ENCODE results near the gene TUBB1. TPM values are rescaled to one million over a fixed set of nuclear protein-coding genes. Genes with fewer than 3 reads are reported as not detected.
A peak's percentile ranks its signal among the peaks of the same experiment; 100 is the strongest.

The TUBB1 gene
- total and polyA plus RNA-seq, 2 of the 13 experiments (the other 11 are each of a cell fraction or from before 2014, with no cell fraction given): 0.11 to 57.6 TPM

DNA sequence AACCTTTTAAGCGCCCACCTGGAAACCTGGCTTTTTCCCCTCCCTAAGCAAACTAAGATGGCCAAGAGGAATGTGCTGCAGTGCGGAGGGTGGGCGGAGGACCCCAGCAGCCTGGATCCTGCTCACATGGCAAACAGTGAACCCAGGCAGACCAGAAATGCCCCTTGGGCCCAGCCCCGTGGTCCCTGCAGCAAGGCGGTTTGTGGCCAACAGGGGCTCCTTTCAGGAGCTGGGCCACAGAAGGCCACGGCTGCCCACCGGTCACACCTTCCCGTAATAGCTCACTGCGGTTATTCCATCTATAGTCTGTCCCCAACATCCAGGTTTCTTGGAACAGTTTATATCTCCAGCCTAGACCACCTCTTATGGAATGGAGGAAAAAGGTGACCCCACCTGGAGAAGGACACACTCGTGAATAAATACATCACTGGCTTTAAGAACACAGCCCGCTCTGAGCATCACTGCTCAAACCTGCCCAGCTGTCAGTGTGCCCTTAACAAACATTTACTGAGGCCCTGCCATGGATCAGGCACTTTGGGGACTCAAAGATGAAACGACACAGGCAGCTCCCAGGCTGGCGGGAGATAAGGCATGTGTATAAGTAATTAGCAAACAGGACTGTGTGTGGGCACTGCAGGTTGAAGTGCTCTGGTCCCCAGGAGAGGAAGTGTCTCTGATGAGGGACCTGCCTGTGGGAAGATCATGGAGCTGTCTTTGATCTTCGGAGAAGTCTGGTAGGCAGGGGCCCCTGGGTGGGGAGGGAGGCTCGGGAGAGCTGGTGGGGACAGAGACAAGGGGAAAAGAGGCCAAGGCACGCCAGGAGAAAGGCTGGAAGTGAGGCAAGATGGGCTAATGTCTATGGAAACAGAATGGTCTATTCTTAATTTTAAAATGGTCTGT, 3.2 kb upstream of the TUBB1 start (continued):
- TF ChIP-seq ZNF552 (CRISPR knock-in tag; IDR thresholded peaks at IDR 0.05; ENCODE audit: borderline replicate concordance) (no peak), TOE1 (CRISPR knock-in tag; IDR thresholded peaks at IDR 0.05) (peak; percentile 72; the same call in 1 of the 2 replicates), GFI1 (CRISPR knock-in tag; IDR thresholded peaks at IDR 0.05; ENCODE audit: borderline replicate concordance) (peak; percentile 80), ZNF557 (CRISPR knock-in tag; IDR thresholded peaks at IDR 0.05) (peak; percentile 73), MED8 (CRISPR knock-in tag; IDR thresholded peaks at IDR 0.05; ENCODE audit: insufficient replicate concordance) (no peak), ELF1 (CRISPR knock-in tag; IDR thresholded peaks at IDR 0.05) (peak; percentile 27; the same call in 1 of the 2 replicates), SRSF4 (IDR thresholded peaks at IDR 0.05; ENCODE audit: low read depth, low read length, poor library complexity, severe bottlenecking) (no peak), NFIC (IDR thresholded peaks at IDR 0.05; ENCODE audit: low read length) (peak; percentile 83; the same call in 1 of the 2 replicates)
- TF ChIP-seq, protein P1, sequence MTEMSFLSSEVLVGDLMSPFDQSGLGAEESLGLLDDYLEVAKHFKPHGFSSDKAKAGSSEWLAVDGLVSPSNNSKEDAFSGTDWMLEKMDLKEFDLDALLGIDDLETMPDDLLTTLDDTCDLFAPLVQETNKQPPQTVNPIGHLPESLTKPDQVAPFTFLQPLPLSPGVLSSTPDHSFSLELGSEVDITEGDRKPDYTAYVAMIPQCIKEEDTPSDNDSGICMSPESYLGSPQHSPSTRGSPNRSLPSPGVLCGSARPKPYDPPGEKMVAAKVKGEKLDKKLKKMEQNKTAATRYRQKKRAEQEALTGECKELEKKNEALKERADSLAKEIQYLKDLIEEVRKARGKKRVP (CRISPR knock-in tag; IDR thresholded peaks at IDR 0.05): no peak
- TF ChIP-seq, protein P2, sequence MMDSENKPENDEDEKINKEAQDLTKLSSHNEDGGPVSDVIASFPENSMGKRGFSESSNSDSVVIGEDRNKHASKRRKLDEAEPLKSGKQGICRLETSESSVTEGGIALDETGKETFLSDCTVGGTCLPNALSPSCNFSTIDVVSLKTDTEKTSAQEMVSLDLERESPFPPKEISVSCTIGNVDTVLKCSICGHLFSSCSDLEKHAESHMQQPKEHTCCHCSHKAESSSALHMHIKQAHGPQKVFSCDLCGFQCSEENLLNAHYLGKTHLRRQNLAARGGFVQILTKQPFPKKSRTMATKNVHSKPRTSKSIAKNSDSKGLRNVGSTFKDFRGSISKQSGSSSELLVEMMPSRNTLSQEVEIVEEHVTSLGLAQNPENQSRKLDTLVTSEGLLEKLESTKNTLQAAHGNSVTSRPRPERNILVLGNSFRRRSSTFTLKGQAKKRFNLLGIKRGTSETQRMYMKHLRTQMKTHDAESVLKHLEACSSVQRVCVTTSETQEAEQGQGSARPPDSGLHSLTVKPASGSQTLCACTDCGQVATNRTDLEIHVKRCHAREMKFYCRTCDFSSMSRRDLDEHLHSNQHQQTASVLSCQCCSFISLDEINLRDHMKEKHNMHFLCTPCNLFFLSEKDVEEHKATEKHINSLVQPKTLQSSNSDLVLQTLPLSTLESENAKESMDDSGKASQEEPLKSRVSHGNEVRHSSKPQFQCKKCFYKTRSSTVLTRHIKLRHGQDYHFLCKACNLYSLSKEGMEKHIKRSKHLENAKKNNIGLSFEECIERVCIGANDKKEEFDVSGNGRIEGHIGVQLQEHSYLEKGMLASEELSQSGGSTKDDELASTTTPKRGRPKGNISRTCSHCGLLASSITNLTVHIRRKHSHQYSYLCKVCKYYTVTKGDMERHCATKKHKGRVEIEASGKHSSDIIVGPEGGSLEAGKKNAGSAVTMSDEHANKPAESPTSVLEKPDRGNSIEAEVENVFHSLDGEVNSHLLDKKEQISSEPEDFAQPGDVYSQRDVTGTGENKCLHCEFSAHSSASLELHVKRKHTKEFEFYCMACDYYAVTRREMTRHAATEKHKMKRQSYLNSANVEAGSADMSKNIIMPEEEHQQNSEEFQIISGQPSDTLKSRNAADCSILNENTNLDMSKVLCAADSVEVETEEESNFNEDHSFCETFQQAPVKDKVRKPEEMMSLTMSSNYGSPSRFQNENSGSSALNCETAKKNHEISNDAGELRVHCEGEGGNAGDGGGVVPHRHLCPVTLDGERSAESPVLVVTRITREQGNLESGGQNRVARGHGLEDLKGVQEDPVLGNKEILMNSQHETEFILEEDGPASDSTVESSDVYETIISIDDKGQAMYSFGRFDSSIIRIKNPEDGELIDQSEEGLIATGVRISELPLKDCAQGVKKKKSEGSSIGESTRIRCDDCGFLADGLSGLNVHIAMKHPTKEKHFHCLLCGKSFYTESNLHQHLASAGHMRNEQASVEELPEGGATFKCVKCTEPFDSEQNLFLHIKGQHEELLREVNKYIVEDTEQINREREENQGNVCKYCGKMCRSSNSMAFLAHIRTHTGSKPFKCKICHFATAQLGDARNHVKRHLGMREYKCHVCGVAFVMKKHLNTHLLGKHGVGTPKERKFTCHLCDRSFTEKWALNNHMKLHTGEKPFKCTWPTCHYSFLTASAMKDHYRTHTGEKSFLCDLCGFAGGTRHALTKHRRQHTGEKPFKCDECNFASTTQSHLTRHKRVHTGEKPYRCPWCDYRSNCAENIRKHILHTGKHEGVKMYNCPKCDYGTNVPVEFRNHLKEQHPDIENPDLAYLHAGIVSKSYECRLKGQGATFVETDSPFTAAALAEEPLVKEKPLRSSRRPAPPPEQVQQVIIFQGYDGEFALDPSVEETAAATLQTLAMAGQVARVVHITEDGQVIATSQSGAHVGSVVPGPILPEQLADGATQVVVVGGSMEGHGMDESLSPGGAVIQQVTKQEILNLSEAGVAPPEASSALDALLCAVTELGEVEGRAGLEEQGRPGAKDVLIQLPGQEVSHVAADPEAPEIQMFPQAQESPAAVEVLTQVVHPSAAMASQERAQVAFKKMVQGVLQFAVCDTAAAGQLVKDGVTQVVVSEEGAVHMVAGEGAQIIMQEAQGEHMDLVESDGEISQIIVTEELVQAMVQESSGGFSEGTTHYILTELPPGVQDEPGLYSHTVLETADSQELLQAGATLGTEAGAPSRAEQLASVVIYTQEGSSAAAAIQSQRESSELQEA (CRISPR knock-in tag; IDR thresholded peaks at IDR 0.05; ENCODE audit: not compliant biosample characterization): no peak
- TF ChIP-seq, protein P3, sequence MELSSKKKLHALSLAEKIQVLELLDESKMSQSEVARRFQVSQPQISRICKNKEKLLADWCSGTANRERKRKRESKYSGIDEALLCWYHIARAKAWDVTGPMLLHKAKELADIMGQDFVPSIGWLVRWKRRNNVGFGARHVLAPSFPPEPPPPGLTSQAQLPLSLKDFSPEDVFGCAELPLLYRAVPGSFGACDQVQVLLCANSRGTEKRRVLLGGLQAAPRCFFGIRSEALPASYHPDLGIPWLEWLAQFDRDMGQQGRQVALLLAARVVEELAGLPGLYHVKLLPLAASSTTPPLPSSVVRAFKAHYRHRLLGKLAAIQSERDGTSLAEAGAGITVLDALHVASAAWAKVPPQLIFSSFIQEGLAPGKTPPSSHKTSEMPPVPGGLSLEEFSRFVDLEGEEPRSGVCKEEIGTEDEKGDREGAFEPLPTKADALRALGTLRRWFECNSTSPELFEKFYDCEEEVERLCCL (CRISPR knock-in tag; IDR thresholded peaks at IDR 0.05; ENCODE audit: borderline replicate concordance): no peak
- TF ChIP-seq, protein P4, sequence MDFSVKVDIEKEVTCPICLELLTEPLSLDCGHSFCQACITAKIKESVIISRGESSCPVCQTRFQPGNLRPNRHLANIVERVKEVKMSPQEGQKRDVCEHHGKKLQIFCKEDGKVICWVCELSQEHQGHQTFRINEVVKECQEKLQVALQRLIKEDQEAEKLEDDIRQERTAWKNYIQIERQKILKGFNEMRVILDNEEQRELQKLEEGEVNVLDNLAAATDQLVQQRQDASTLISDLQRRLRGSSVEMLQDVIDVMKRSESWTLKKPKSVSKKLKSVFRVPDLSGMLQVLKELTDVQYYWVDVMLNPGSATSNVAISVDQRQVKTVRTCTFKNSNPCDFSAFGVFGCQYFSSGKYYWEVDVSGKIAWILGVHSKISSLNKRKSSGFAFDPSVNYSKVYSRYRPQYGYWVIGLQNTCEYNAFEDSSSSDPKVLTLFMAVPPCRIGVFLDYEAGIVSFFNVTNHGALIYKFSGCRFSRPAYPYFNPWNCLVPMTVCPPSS (IDR thresholded peaks at IDR 0.05): no peak
- TF ChIP-seq, protein P5, sequence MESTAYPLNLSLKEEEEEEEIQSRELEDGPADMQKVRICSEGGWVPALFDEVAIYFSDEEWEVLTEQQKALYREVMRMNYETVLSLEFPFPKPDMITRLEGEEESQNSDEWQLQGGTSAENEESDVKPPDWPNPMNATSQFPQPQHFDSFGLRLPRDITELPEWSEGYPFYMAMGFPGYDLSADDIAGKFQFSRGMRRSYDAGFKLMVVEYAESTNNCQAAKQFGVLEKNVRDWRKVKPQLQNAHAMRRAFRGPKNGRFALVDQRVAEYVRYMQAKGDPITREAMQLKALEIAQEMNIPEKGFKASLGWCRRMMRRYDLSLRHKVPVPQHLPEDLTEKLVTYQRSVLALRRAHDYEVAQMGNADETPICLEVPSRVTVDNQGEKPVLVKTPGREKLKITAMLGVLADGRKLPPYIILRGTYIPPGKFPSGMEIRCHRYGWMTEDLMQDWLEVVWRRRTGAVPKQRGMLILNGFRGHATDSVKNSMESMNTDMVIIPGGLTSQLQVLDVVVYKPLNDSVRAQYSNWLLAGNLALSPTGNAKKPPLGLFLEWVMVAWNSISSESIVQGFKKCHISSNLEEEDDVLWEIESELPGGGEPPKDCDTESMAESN (CRISPR knock-in tag; conservative IDR thresholded peaks at IDR 0.05): no peak
